PC-9 (cell line): ENCODE measurements around the gene TGM2. TPM values are rescaled to one million over a fixed set of nuclear protein-coding genes. Genes with fewer than 3 reads are reported as not detected.
A peak's percentile ranks its signal among the peaks of the same experiment; 100 is the strongest.

Experiments used
- BruUV-seq: library from RNA; stranded (reverse); fragments of 400-500 nt; replicated peaks from 2 replicates; lab custom pipeline; 2021; lab: Mats Ljungman, UMichigan
- CTCF ChIA-PET: fragments of 300-600 bp; sonication (Branson Sonifier 250); formaldehyde crosslinking; loops from one replicate; lab custom pipeline; 2022; ENCODE audit warnings: antibody characterized with exemption; lab: Charles Lee
- POLR2A ChIA-PET: fragments of 300-600 bp; sonication (Branson Sonifier 250); formaldehyde crosslinking; loops from one replicate; lab custom pipeline; 2022; ENCODE audit warnings: antibody characterized with exemption; ENCODE audit not compliant: unreplicated experiment; lab: Charles Lee
- DNase-seq, 2 experiments: peaks; one replicate each; pipeline versions ENCODE4 v3.0.0 to v3.0.0-alpha.2; 2015 to 2022; ENCODE audit warnings: mixed read lengths in 1 of 2
- H2AFZ ChIP-seq: fragments of 200-600 bp; sonication (generic); 2 replicates; pipeline ENCODE4 v1.8.1; 2017; ENCODE audit warnings: antibody characterized with exemption
- H3F3A ChIP-seq: fragments of 200-600 bp; sonication (generic); 2 replicates; pipeline ENCODE4 v1.8.1; 2017; ENCODE audit warnings: antibody characterized with exemption, mild to moderate bottlenecking, low read depth; ENCODE audit not compliant: insufficient read depth
- H3K27ac ChIP-seq: fragments of 200-600 bp; sonication (generic); 2 replicates; pipeline ENCODE4 v1.6.1; 2016; ENCODE audit warnings: mixed run types
- H3K27me3 ChIP-seq: fragments of 200-600 bp; sonication (generic); 2 replicates; pipeline ENCODE4 v1.6.1; 2016; ENCODE audit warnings: low read depth, mixed run types; ENCODE audit not compliant: insufficient read depth
- H3K36me3 ChIP-seq: fragments of 200-600 bp; sonication (generic); 2 replicates; pipeline ENCODE4 v1.6.1; 2016; ENCODE audit warnings: low read depth, mixed run types
- H3K4me1 ChIP-seq: fragments of 200-600 bp; sonication (generic); replicated peaks from 2 replicates; pipeline ENCODE4 v1.6.1; 2016; ENCODE audit warnings: mixed run types; ENCODE audit not compliant: insufficient read depth
- H3K4me2 ChIP-seq: fragments of 200-600 bp; sonication (generic); 2 replicates; pipeline ENCODE4 v1.6.1; 2017; ENCODE audit warnings: mixed run types
- H3K4me3 ChIP-seq: fragments of 200-600 bp; sonication (generic); 2 replicates; pipeline ENCODE4 v1.6.1; 2016; ENCODE audit warnings: mixed run types
- H3K79me2 ChIP-seq: fragments of 200-600 bp; sonication (generic); 2 replicates; pipeline ENCODE4 v1.6.1; 2017; ENCODE audit warnings: low read depth, mixed run types
- H3K9me2 ChIP-seq: fragments of 200-600 bp; sonication (generic); 2 replicates; pipeline ENCODE4 v1.8.1; 2017; ENCODE audit warnings: mild to moderate bottlenecking; ENCODE audit not compliant: insufficient read depth
- H3K9me3 ChIP-seq: fragments of 200-600 bp; sonication (generic); 2 replicates; pipeline ENCODE4 v1.8.1; 2016; ENCODE audit warnings: low read depth; ENCODE audit not compliant: insufficient read depth
- H4K20me1 ChIP-seq: fragments of 200-600 bp; sonication (generic); 2 replicates; pipeline ENCODE4 v1.8.1; 2017; ENCODE audit not compliant: insufficient read depth
- EZH2 ChIP-seq: fragments of 200-600 bp; sonication (generic); IDR thresholded peaks from 2 replicates; pipeline ENCODE4 v1.8.0; 2017; ENCODE audit warnings: antibody characterized with exemption, low read depth
- intact Hi-C: fragments of 100-400 bp; cut with micrococcal nuclease; formaldehyde crosslinking; loops from one replicate; pipeline ENCODE4 v1.10.0; 2022; ENCODE audit not compliant: unreplicated experiment
- total RNA-seq: library from RNA; stranded (reverse); gene quantifications from 2 replicates; pipeline ENCODE4 v1.2.3, GENCODE V29; 2021
- TF ChIP-seq, protein P1 (sequence below): fragments of 200-600 bp; sonication (generic); conservative IDR thresholded peaks from 2 replicates; pipeline ENCODE4 v1.6.1; 2017; ENCODE audit warnings: mixed run types, antibody characterized with exemption, mild to moderate bottlenecking, moderate library complexity

Gene TGM2
- total RNA-seq, 1 experiment from 2014 or later: 333 TPM

DNA sequence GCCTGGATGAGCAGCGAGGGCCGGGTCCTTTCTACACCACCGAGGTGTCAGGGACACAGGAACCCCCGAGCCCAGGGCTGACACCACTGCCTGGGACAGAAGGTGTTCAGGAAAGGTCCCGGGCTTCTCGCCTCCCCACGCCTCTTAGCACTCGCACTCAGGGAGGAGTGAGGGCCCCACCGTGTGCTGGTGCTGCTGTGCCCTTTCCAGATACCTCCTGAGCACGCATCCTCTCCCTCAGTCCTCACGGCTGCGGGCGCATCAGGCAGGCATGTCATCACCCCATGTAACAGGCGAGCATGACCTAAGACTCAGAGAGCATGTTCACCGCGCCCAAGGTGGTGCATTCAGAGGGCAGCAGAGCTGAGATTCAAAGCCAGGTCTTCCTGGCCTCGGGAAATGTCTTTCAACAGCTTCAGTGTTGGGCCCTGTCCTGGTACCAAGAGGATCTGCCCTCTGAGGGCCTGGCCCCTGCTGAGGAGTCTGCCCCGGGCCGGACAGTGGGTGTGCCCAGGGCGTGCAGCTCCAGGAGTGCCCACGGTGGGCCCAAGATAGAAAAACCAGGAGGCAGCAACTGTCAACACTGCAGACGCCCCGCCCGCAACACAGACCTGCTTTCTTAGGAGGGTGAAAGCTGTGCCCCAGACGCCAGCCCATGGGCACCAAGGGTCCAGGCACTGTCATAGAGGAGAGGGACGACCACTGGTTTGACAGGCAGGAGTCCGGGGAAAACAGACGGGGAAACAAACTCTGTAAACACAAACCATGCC is 29.2 kb downstream of the TGM2 start:
- BruUV-seq: no TSS peak
- no peaks in the 10 kb centered on the region for H3K27me3 ChIP-seq
- H4K20me1 ChIP-seq: no peaks in the 10 kb centered on the region
- H3K4me3 ChIP-seq: no peak overlapping the region
- no peak for TF ChIP-seq EZH2
- TF ChIP-seq, protein P1, sequence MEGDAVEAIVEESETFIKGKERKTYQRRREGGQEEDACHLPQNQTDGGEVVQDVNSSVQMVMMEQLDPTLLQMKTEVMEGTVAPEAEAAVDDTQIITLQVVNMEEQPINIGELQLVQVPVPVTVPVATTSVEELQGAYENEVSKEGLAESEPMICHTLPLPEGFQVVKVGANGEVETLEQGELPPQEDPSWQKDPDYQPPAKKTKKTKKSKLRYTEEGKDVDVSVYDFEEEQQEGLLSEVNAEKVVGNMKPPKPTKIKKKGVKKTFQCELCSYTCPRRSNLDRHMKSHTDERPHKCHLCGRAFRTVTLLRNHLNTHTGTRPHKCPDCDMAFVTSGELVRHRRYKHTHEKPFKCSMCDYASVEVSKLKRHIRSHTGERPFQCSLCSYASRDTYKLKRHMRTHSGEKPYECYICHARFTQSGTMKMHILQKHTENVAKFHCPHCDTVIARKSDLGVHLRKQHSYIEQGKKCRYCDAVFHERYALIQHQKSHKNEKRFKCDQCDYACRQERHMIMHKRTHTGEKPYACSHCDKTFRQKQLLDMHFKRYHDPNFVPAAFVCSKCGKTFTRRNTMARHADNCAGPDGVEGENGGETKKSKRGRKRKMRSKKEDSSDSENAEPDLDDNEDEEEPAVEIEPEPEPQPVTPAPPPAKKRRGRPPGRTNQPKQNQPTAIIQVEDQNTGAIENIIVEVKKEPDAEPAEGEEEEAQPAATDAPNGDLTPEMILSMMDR: no peak
- no peaks in the 10 kb centered on the region for H3K9me2 ChIP-seq
- H3F3A ChIP-seq: peaks cover 93% of the 10 kb centered on the region
- H2AFZ ChIP-seq: no peak overlapping the region
- H3K36me3 ChIP-seq: peaks cover 72% of the 10 kb centered on the region
- peaks cover 67% of the 10 kb centered on the region for H3K4me1 ChIP-seq
- H3K9me3 ChIP-seq: no peaks in the 10 kb centered on the region
- ChIA-PET POLR2A (no interaction called here), CTCF (interaction anchor here (0.6 to 1.4 kb wide), 3 partner anchors 8 to 78 kb away, joined by 3 to 4 read pairs (median 3); no protein-coding TSS in a partner anchor)
- H3K27ac ChIP-seq: peak overlapping the region; percentile 92
- DNase-seq: peak in 1 of 2 experiments; percentile 32
- H3K4me2 ChIP-seq: peak overlapping the region; percentile 57
- peaks cover 11% of the 10 kb centered on the region; the same call in 1 of the 2 replicates for H3K79me2 ChIP-seq
- intact Hi-C loops: loop anchor here (2.0 kb wide), 1 partner anchor 63 kb away; no protein-coding TSS in a partner anchor

GRCh38 chr20:38135271-38135650 is 29.8 kb downstream of the TGM2 start:
- Histone ChIP-seq H3K4me3 (no peak overlapping the region), H3K27ac (peak overlapping the region; percentile 92)

More at GRCh38 chr20:38135271-38135650, 29.8 kb downstream of the TGM2 start:
- Histone ChIP-seq H3K4me1 (peaks cover 64% of the 10 kb centered on the region), H2AFZ (no peak overlapping the region), H3K9me2 (no peaks in the 10 kb centered on the region), H3K36me3 (peaks cover 70% of the 10 kb centered on the region), H3K27me3 (no peaks in the 10 kb centered on the region), H3K9me3 (no peaks in the 10 kb centered on the region), H3K79me2 (peaks cover 11% of the 10 kb centered on the region; the same call in 1 of the 2 replicates), H3K4me2 (peak overlapping the region; percentile 57), H3F3A (peaks cover 94% of the 10 kb centered on the region), H4K20me1 (no peaks in the 10 kb centered on the region)
- intact Hi-C loops: loop anchor here (2.0 kb wide), 1 partner anchor 62 kb away; no protein-coding TSS in a partner anchor
- DNase-seq: peak in 1 of 2 experiments; percentile 32
- CTCF ChIA-PET: interaction anchor here (1.0 to 1.4 kb wide), 2 partner anchors 9 to 77 kb away, joined by 3 to 4 read pairs; no protein-coding TSS in a partner anchor
- TF ChIP-seq EZH2: no peak
- TF ChIP-seq, protein P1: no peak
- BruUV-seq: no TSS peak
- POLR2A ChIA-PET: interaction anchor here (0.7 to 0.9 kb wide), 3 partner anchors 8 to 46 kb away, joined by 3 to 9 read pairs (median 5); no protein-coding TSS in a partner anchor
